Epithelial cell of proximal tubule (primary cell): ENCODE data around the gene UBQLN2. TPM values are rescaled to one million over a fixed set of nuclear protein-coding genes. Genes with fewer than 3 reads are reported as not detected.
"Not testable (repeated sequence)": the region's sequence is repeated elsewhere in the genome, so short reads cannot be mapped to it uniquely, and the experiment has no call there.

Experiments used
- DNase-seq: peaks from one replicate; pipeline ENCODE4 v3.0.0-alpha.2; 2011; ENCODE audit warnings: low read depth
- H3K4me3 ChIP-seq: 2 replicates; pipeline ENCODE4 v1.5.1; 2011; ENCODE audit warnings: low read depth, mild to moderate bottlenecking, low read length
- CTCF ChIP-seq: conservative IDR thresholded peaks from 2 replicates; pipeline ENCODE4 v1.5.1; 2012; ENCODE audit warnings: low read depth, mild to moderate bottlenecking, low read length
- total RNA-seq: library from RNA; depleted of rRNA; stranded (reverse); fragments of >200 nt; gene quantifications from 2 replicates; pipeline ENCODE4 v1.2.3, GENCODE V29; 2015

Gene UBQLN2
- total RNA-seq, 1 donor from 2014 or later, result 20.2 TPM

GRCh38 chrX:56588397-56589188, 25.2 kb downstream of the UBQLN2 start:
- no peak for DNase-seq
- no peak overlapping the region for H3K4me3 ChIP-seq
- TF ChIP-seq CTCF, result no peak

DNA sequence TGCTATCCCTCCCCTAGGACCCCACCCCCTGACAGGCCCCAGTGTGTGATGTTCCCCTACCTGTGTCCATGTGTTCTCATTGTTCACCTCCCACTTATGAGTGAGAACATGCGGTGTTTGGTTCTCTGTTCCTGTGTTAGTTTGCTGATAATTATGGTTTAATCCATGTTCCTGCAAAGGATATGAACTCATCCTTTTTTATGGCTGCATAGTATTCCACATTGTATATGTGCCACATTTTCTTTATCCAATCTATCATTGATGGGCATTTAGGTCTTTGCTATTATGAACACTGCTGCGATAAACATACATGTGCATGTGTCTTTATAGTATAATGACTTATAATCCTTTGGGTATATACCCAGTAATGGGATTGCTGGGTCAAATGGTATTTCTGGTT, 28.4 kb downstream of the UBQLN2 start:
- H3K4me3 ChIP-seq, DNase-seq: not testable (repeated sequence)

- no peak overlapping the region for H3K4me3 ChIP-seq
- no peak for DNase-seq
- no peak for TF ChIP-seq CTCF
Observed at GRCh38 chrX:56600141-56600540, 36.7 kb downstream of the UBQLN2 start.

GRCh38 chrX:56600987-56601386, 37.6 kb downstream of the UBQLN2 start:
- no peak for TF ChIP-seq CTCF

DNA sequence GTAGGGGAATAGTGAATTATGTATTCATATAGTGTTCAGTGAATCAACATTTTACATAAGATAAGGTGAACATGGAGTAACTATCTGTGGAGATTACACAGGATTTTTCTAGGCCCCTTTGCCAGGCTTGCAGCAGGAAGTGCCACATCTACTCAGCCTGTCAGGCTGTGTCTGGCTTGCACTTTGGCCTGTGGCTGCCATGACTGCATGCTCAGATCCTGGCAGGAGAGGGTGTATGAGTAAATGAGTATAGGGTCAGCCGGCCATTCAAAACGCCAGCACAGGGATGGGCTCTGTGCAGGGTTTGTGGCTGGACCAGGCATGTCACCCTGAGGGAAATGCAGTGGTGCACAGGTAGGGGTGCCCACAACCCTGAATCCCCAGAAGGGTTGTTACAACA, 51.9 kb downstream of the UBQLN2 start:
- no peak for DNase-seq
- no peak for TF ChIP-seq CTCF

More at GRCh38 chrX:56600987-56601386, 37.6 kb downstream of the UBQLN2 start:
- H3K4me3 ChIP-seq, result no peak overlapping the region
- no peak for DNase-seq

More for the DNA sequence above, 51.9 kb downstream of the UBQLN2 start:
- no peak overlapping the region for H3K4me3 ChIP-seq

Other genes with a start within 250 kb of the UBQLN2 start
- gene NBDY, start 165.6 kb downstream of the UBQLN2 start, total RNA-seq, result 12.1 and 14.9 TPM in 2 replicates